Left forelimb (tissue), 1 donor: ENCODE measurements around the gene ANAPC2.

Source experiments
- DNase-seq: peaks from one replicate; pipeline ENCODE4 v3.0.0-alpha.2; 2018; ENCODE audit warnings: low spot score

ANAPC2 gene

DNA sequence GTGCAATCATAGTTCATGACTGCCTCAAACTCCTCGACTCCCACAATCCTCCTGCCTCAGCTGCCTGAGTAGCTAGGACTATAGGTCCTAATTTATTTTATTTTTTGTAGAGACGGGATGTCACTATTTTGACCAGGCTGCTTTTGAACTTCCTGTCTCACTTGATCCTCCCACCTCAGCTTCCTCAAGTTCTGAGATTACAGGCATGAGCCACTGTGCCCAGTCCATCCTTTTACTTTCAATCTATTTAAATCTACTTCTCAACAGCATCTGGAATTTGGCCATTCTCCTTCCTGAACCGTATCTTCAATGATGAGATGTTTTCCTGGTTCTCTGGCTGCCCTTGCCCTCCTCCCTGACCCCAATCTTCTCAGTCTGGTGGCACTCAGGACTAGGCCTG lies 61.6 kb downstream of the ANAPC2 start:
- no peak for DNase-seq
